Panc1 (cell line): ENCODE results near the gene RPL27A. TPM values are rescaled to one million over a fixed set of nuclear protein-coding genes. Genes with fewer than 3 reads are reported as not detected.

Experiments
- ATAC-seq: fragments of 200-7000 bp; cut with Tn5 transposase; 2 replicates; pipeline ENCODE4 v1.9.1; 2020; ENCODE audit warnings: mild to moderate bottlenecking, moderate library complexity
- BruUV-seq: library from RNA; stranded (reverse); fragments of 400-500 nt; replicated peaks from 2 replicates; lab custom pipeline; 2021; lab: Mats Ljungman, UMichigan
- CTCF ChIA-PET: fragments of 300-600 bp; sonication (Branson Sonifier 250); formaldehyde crosslinking; loops from one replicate; lab custom pipeline; 2022; ENCODE audit warnings: antibody characterized with exemption; lab: Charles Lee
- POLR2A ChIA-PET: fragments of 300-600 bp; sonication (Branson Sonifier 250); formaldehyde crosslinking; loops from one replicate; lab custom pipeline; 2022; ENCODE audit warnings: antibody characterized with exemption; lab: Charles Lee
- DNase-seq: peaks from one replicate; pipeline ENCODE4 v3.0.0-alpha.2; 2010; ENCODE audit warnings: low read depth, low spot score
- H3K27ac ChIP-seq: 2 replicates; pipeline ENCODE4 v1.5.1; 2011; ENCODE audit warnings: mild to moderate bottlenecking, low read length, inconsistent platforms
- H3K27me3 ChIP-seq: fragments of 200-500 bp; sonication (Bioruptor generic); 2 replicates; pipeline ENCODE4 v1.6.0; 2014; ENCODE audit warnings: low read length, inconsistent platforms; ENCODE audit not compliant: control insufficient read depth, insufficient read depth
- H3K36me3 ChIP-seq: fragments of 200-500 bp; sonication (Bioruptor generic); 2 replicates; pipeline ENCODE4 v1.5.1; 2014; ENCODE audit warnings: inconsistent platforms, mild to moderate bottlenecking, low read length, moderate library complexity; ENCODE audit not compliant: control insufficient read depth, insufficient read depth
- H3K4me1 ChIP-seq: 2 replicates; pipeline ENCODE4 v1.5.1; 2011; ENCODE audit warnings: inconsistent platforms, mild to moderate bottlenecking, low read length, moderate library complexity; ENCODE audit not compliant: control insufficient read depth, insufficient read depth
- H3K4me3 ChIP-seq, 2 experiments: 2 replicates each; pipeline ENCODE4 v1.5.1; 2011 to 2012; ENCODE audit warnings: low read depth in 2 of 2, low read length in 2 of 2, mild to moderate bottlenecking in 2 of 2, inconsistent platforms in 1 of 2, moderate library complexity in 1 of 2
- H3K9me3 ChIP-seq: fragments of 200-500 bp; sonication (Bioruptor generic); 2 replicates; pipeline ENCODE4 v1.5.1; 2014; ENCODE audit warnings: low read depth, mild to moderate bottlenecking, inconsistent platforms, low read length, moderate library complexity; ENCODE audit not compliant: control insufficient read depth, insufficient read depth
- POLR2AphosphoS5 ChIP-seq: IDR thresholded peaks from 2 replicates; pipeline ENCODE4 v1.6.1; 2012; ENCODE audit warnings: mild to moderate bottlenecking, low read depth, low read length, moderate library complexity
- SIN3A ChIP-seq: IDR thresholded peaks from 2 replicates; pipeline ENCODE4 v1.6.1; 2012; ENCODE audit warnings: low read depth, mild to moderate bottlenecking, low read length, moderate library complexity, borderline replicate concordance; ENCODE audit not compliant: insufficient read depth
- TCF7L2 ChIP-seq: IDR thresholded peaks from 2 replicates; pipeline ENCODE4 v1.6.1; 2011; ENCODE audit warnings: mild to moderate bottlenecking, low read depth, low read length, inconsistent platforms
- in situ Hi-C: cut with HindIII; loops from 2 replicates; pipeline ENCODE4 v1.10.0; 2016; ENCODE audit warnings: low sequenced_read_pairs, low pct_unique_long_range_greater_than_20kb
- intact Hi-C: fragments of 100-400 bp; cut with micrococcal nuclease; formaldehyde crosslinking; loops from one replicate; pipeline ENCODE4 v1.10.0; 2022; ENCODE audit not compliant: unreplicated experiment
- total RNA-seq: library from RNA; stranded (reverse); gene quantifications from one replicate; pipeline ENCODE4 v1.2.1, GENCODE V29; 2021; ENCODE audit not compliant: unreplicated experiment
- TF ChIP-seq, protein P1 (sequence below), 2 experiments: IDR thresholded peaks; 2 replicates each; pipeline ENCODE4 v1.6.1; 2011 to 2012; ENCODE audit warnings: low read depth in 2 of 2, control low read depth in 1 of 2, low read length in 1 of 2, mild to moderate bottlenecking in 1 of 2, moderate library complexity in 1 of 2; ENCODE audit not compliant: insufficient read depth in 1 of 2
- TF ChIP-seq, protein P2 (sequence below): fragments of 450-650 bp; IDR thresholded peaks from 2 replicates; pipeline ENCODE4 v1.5.1; 2017; ENCODE audit warnings: mild to moderate bottlenecking

The RPL27A gene
- total RNA-seq, 1 experiment from 2014 or later, result 1,115 TPM

DNA sequence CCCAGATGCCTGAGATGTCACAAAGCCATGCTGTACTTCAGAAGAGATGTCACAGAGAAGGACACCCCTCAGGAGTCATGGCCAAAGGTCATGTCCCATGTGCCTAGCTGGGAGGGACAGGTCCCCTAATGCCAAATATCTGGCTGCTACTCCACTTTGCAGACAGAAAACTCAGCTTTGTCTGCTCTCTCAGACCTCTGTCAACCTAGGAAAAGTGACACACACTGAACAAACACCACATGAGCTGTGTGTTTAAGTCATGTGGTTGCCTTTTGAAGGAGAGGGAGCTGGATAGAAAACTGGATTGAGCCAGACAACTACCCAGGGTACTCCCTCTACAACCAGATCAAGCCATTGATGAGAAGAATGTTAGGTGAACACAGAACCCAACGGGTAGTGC, 3.6 kb upstream of the RPL27A start:
- Histone ChIP-seq H3K27ac (0 out of 2 replicates have a peak overlapping the region, but pooled peaks have one; percentile 15), H3K4me3 (no peak overlapping the region), H3K9me3 (no peaks in the 10 kb centered on the region), H3K27me3 (no peaks in the 10 kb centered on the region), H3K36me3 (peaks cover 7% of the 10 kb centered on the region), H3K4me1 (0 out of 2 replicates have a peak, but pooled peaks cover 3% of the 10 kb centered on the region)
- no peak for DNase-seq
- ChIA-PET POLR2A (interaction anchor here (0.8 kb wide), 1 partner anchor 10 kb away, joined by 4 read pairs; no protein-coding TSS in a partner anchor), CTCF (no interaction called here)
- intact Hi-C loops (no loop called here), in situ Hi-C loops (no loop called here)
- no TSS peak for BruUV-seq
- no peak for TF ChIP-seq TCF7L2
- no peak for ATAC-seq

DNA sequence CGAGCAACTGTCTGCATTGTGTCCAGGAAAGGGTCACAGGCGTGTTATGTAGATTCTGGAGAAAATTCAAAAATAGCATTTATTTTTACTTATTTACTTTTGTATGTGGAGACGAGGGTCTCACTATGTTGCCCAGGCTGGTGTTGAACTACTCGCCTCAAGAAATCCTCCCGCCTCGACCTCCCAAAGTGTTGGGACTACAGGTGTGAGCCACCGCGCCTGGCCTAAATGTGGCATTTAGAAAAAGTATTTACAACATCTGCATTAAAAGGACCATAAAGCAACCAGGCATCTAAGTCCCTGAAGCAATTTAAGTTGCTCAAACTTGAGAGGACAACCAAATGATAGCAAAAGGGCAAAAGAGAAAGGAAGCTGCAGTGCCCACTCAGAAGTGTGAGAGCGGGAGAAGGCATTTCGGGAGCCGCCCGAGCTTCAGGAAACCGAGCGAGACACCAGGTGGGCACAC, 722 bp upstream of the RPL27A start:
- ATAC-seq (no peak; the same call in 1 of the 2 replicates), DNase-seq (no peak)
- H3K27ac ChIP-seq, result peak overlapping the region; percentile 100
- H3K27me3 ChIP-seq, result no peaks in the 10 kb centered on the region
- H3K4me1 ChIP-seq, result peaks cover 30% of the 10 kb centered on the region
- ChIA-PET CTCF (no interaction called here), POLR2A (interaction anchor here (0.6 to 1.2 kb wide), 3 partner anchors 126 to 533 kb away, joined by 3 to 4 read pairs (median 3); no protein-coding TSS in a partner anchor)
- TSS peak; percentile 84 for BruUV-seq
- peaks cover 33% of the 10 kb centered on the region for H3K36me3 ChIP-seq
- peak overlapping the region; percentile 91 to 92 for H3K4me3 ChIP-seq
- no peaks in the 10 kb centered on the region for H3K9me3 ChIP-seq
- intact Hi-C loops (no loop called here), in situ Hi-C loops (no loop called here)
- no peak for TF ChIP-seq TCF7L2
- TF ChIP-seq, protein P1, sequence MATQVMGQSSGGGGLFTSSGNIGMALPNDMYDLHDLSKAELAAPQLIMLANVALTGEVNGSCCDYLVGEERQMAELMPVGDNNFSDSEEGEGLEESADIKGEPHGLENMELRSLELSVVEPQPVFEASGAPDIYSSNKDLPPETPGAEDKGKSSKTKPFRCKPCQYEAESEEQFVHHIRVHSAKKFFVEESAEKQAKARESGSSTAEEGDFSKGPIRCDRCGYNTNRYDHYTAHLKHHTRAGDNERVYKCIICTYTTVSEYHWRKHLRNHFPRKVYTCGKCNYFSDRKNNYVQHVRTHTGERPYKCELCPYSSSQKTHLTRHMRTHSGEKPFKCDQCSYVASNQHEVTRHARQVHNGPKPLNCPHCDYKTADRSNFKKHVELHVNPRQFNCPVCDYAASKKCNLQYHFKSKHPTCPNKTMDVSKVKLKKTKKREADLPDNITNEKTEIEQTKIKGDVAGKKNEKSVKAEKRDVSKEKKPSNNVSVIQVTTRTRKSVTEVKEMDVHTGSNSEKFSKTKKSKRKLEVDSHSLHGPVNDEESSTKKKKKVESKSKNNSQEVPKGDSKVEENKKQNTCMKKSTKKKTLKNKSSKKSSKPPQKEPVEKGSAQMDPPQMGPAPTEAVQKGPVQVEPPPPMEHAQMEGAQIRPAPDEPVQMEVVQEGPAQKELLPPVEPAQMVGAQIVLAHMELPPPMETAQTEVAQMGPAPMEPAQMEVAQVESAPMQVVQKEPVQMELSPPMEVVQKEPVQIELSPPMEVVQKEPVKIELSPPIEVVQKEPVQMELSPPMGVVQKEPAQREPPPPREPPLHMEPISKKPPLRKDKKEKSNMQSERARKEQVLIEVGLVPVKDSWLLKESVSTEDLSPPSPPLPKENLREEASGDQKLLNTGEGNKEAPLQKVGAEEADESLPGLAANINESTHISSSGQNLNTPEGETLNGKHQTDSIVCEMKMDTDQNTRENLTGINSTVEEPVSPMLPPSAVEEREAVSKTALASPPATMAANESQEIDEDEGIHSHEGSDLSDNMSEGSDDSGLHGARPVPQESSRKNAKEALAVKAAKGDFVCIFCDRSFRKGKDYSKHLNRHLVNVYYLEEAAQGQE (IDR thresholded peaks at IDR 0.05; ENCODE audit: insufficient read depth in 1 of 2, low read depth in 2 of 2, low read length in 1 of 2), result no peak
- TF ChIP-seq, protein P2, sequence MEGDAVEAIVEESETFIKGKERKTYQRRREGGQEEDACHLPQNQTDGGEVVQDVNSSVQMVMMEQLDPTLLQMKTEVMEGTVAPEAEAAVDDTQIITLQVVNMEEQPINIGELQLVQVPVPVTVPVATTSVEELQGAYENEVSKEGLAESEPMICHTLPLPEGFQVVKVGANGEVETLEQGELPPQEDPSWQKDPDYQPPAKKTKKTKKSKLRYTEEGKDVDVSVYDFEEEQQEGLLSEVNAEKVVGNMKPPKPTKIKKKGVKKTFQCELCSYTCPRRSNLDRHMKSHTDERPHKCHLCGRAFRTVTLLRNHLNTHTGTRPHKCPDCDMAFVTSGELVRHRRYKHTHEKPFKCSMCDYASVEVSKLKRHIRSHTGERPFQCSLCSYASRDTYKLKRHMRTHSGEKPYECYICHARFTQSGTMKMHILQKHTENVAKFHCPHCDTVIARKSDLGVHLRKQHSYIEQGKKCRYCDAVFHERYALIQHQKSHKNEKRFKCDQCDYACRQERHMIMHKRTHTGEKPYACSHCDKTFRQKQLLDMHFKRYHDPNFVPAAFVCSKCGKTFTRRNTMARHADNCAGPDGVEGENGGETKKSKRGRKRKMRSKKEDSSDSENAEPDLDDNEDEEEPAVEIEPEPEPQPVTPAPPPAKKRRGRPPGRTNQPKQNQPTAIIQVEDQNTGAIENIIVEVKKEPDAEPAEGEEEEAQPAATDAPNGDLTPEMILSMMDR, result no peak
- no peak for TF ChIP-seq POLR2AphosphoS5
- no peak for TF ChIP-seq SIN3A

DNA sequence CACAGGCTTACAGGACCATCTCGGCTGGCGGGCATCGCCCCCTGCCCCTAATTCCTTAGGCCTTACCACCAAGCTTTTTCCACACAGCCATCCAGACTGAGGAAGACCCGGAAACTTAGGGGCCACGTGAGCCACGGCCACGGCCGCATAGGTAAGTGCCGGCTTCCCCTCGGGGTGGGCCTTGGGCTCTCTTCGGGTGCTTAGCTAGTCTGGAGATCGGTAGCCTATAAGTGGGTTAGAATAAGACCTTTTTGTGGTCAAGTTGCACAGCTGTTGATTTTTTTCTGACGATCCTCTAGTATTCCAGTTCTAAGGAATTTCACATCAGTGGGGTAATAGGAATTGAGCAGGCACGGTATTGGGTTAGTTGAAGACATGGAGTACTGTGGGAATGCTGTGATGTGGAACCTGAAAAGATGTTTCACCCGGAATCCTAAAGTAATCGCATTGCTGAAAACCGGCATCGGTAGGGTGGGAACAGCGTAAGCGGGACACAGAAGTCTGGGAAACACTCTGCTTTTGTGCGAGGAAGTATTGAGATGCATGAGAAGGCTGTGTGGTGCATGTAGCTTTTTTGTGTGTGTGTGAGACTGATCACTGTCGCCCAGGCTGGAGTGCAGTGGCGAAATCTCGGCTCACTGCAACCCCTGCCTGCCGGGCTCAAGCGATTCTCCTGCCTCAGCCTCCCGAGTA, 669 bp downstream of the RPL27A start:
- H3K27me3 ChIP-seq, result no peaks in the 10 kb centered on the region
- H3K4me3 ChIP-seq, result peak overlapping the region; percentile 91 to 92
- POLR2A ChIA-PET, result interaction anchor here (0.6 kb wide), 1 partner anchor 75 kb away, joined by 3 read pairs; no protein-coding TSS in a partner anchor
- H3K9me3 ChIP-seq, result no peaks in the 10 kb centered on the region
- peak overlapping the region; percentile 100 for H3K27ac ChIP-seq
- H3K36me3 ChIP-seq, result peaks cover 29% of the 10 kb centered on the region
- DNase-seq (no peak), ATAC-seq (peak; percentile 23)
- TF ChIP-seq, protein P2, result no peak
- 0 out of 2 replicates have a peak, but pooled peaks have one; percentile 47 for TF ChIP-seq SIN3A
- in situ Hi-C loops, result no loop called here
- H3K4me1 ChIP-seq, result peaks cover 40% of the 10 kb centered on the region
- BruUV-seq, result TSS peak; percentile 83
- CTCF ChIA-PET, result no interaction called here
- intact Hi-C loops, result no loop called here
